Activated T-helper 1 cell treated with anti-CD3 and anti-CD28 coated beads, Interleukin-12 subunit alpha, Interleukin-12 subunit beta, Interleukin-2, Interleukin-4 antibody, amounts not matched to agents 30 ng/mL and 10 ng/mL and 1 ng/mL, durations not matched to agents 14 hours and 24 hours and 36 hours (primary cell): ENCODE measurements around the gene IFNLR1. TPM values are rescaled to one million over a fixed set of nuclear protein-coding genes. Genes with fewer than 3 reads are reported as not detected.

Experiments used
- DNase-seq: peaks from one replicate; pipeline ENCODE4 v3.0.0; 2021; ENCODE audit warnings: low spot score
- H3K27ac Mint-ChIP-seq: one replicate; pipeline ENCODE4 v1.8.0; 2021; ENCODE audit warnings: mild to moderate bottlenecking, mixed read lengths
- H3K27me3 Mint-ChIP-seq: one replicate; pipeline ENCODE4 v1.8.0; 2022; ENCODE audit warnings: mild to moderate bottlenecking, moderate library complexity, mixed read lengths; ENCODE audit not compliant: insufficient read depth
- H3K36me3 Mint-ChIP-seq: one replicate; pipeline ENCODE4 v1.8.0; 2021; ENCODE audit warnings: low read depth, mixed read lengths
- H3K4me1 Mint-ChIP-seq: one replicate; pipeline ENCODE4 v1.8.0; 2021; ENCODE audit warnings: low read depth, mixed read lengths
- H3K4me3 Mint-ChIP-seq: one replicate; pipeline ENCODE4 v1.8.0; 2021; ENCODE audit warnings: mild to moderate bottlenecking, moderate library complexity, mixed read lengths
- H3K9me3 Mint-ChIP-seq: one replicate; pipeline ENCODE4 v1.8.0; 2021; ENCODE audit warnings: mixed read lengths
- intact Hi-C: fragments of 100-400 bp; cut with micrococcal nuclease; formaldehyde crosslinking; loops from one replicate; pipeline ENCODE4 v1.15.1; 2024
- total RNA-seq: library from RNA; stranded (reverse); gene quantifications from 2 replicates; pipeline ENCODE4 v1.2.3, GENCODE V29; 2022

The IFNLR1 gene
- total RNA-seq, 1 donor from 2014 or later = 3.1 TPM

GRCh38 chr1:24107462-24108138, 79.5 kb downstream of the IFNLR1 start:
- Mint-ChIP-seq H3K4me3 (no peak overlapping the region), H3K4me1 (peaks cover 4% of the 10 kb centered on the region), H3K9me3 (no peaks in the 10 kb centered on the region), H3K27me3 (peaks cover 2% of the 10 kb centered on the region), H3K36me3 (no peaks in the 10 kb centered on the region), H3K27ac (no peak overlapping the region)
- intact Hi-C loops = no loop called here
- DNase-seq = no peak

GRCh38 chr1:24105368-24106160, 81.5 kb downstream of the IFNLR1 start:
- H3K4me3 Mint-ChIP-seq = no peak overlapping the region
- no peaks in the 10 kb centered on the region for H3K4me1 Mint-ChIP-seq
- no peaks in the 10 kb centered on the region for H3K9me3 Mint-ChIP-seq
- no peaks in the 10 kb centered on the region for H3K27me3 Mint-ChIP-seq
- no peak overlapping the region for H3K27ac Mint-ChIP-seq
- intact Hi-C loops = no loop called here
- no peaks in the 10 kb centered on the region for H3K36me3 Mint-ChIP-seq
- DNase-seq = no peak

DNA sequence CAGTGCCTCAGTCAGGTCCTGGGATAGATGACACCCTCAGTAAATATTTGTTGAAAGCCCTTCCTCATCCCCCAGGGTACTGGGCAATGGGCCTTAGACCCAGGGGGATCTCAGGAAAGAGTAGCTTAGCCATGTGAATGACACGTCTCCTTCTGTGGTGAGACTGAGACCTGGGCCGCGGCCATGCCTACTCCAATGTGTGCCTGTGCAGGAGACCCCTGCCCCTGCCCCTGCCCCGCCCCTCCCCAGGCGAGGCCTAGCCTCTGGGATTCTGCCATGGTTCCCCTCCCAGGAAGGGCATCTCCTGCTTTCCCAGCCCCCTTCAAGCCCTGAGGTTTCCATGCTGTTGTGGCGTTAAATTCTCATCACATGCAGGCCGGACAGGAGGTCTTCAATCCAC, 82.2 kb downstream of the IFNLR1 start:
- Mint-ChIP-seq H3K36me3 (no peaks in the 10 kb centered on the region), H3K4me1 (no peaks in the 10 kb centered on the region), H3K4me3 (no peak overlapping the region), H3K27me3 (no peaks in the 10 kb centered on the region), H3K9me3 (no peaks in the 10 kb centered on the region), H3K27ac (no peak overlapping the region)
- intact Hi-C loops = no loop called here
- no peak for DNase-seq

Other genes starting within 250 kb of the IFNLR1 start
- 112 and 134 TPM in 2 replicates for gene PNRC2, start 227.5 kb downstream of the IFNLR1 start, total RNA-seq
- gene SRSF10, start 207.0 kb downstream of the IFNLR1 start, total RNA-seq = 238 and 243 TPM in 2 replicates
- not detected in 2 replicates for gene MYOM3, start 75.2 kb downstream of the IFNLR1 start, total RNA-seq
- gene IL22RA1, start 44.1 kb downstream of the IFNLR1 start, total RNA-seq = not detected in 2 replicates
- gene GRHL3, start 132.1 kb upstream of the IFNLR1 start, total RNA-seq = not detected in 2 replicates
- gene STPG1, start 226.5 kb upstream of the IFNLR1 start, total RNA-seq = 4.1 and 5.1 TPM in 2 replicates
- 22.7 and 23.5 TPM in 2 replicates for gene NIPAL3, start 228.5 kb upstream of the IFNLR1 start, total RNA-seq